ENCODE results near the gene AOC3. TPM values are rescaled to one million over a fixed set of nuclear protein-coding genes. Genes with fewer than 3 reads are reported as not detected.
"Not testable (repeated sequence)": the region's sequence is repeated elsewhere in the genome, so short reads cannot be mapped to it uniquely, and the experiment has no call there.

Gene AOC3
- total RNA-seq, 4 donors from 2014 or later, result 2.2 to 7.2 (median 4.2) TPM

GRCh38 chr17:42865638-42866094 is 14.7 kb downstream of the AOC3 start:
- H3K27ac ChIP-seq, result no peak overlapping the region

GRCh38 chr17:42866216-42866615 is 15.2 kb downstream of the AOC3 start:
- intact Hi-C loops (cut with DNase I; ENCODE audit: low total_unique reads) (no loop called here), in situ Hi-C loops (cut with MboI; ENCODE audit: low sequenced_read_pairs in 4 of 4) (no loop called here)
- no peaks in the 10 kb centered on the region for H3K9me3 ChIP-seq

More at GRCh38 chr17:42865638-42866094, 14.7 kb downstream of the AOC3 start:
- DNase-seq (no peak), ATAC-seq (no peak)
- in situ Hi-C loops (cut with MboI; ENCODE audit: low sequenced_read_pairs in 4 of 4), result no loop called here
- TF ChIP-seq CTCF (IDR thresholded peaks at IDR 0.05 in 4 of 5, conservative IDR thresholded peaks at IDR 0.05 in 1 of 5) (no peak), POLR2A (IDR thresholded peaks at IDR 0.05) (no peak)
- Histone ChIP-seq H3K9me3 (no peaks in the 10 kb centered on the region), H3K4me3 (no peak overlapping the region), H3K36me3 (no peaks in the 10 kb centered on the region), H3K27me3 (no peaks in the 10 kb centered on the region), H3K4me1 (no peaks in the 10 kb centered on the region)
- intact Hi-C loops (cut with DNase I; ENCODE audit: low total_unique reads), result no loop called here

GRCh38 chr17:42866631-42867575 is 15.9 kb downstream of the AOC3 start:
- Histone ChIP-seq H3K27ac (no peak overlapping the region), H3K27me3 (no peaks in the 10 kb centered on the region), H3K4me1 (no peaks in the 10 kb centered on the region), H3K4me3 (no peak overlapping the region), H3K36me3 (no peaks in the 10 kb centered on the region), H3K9me3 (no peaks in the 10 kb centered on the region)
- ATAC-seq (no peak), DNase-seq (no peak)
- no peak for TF ChIP-seq CTCF (IDR thresholded peaks at IDR 0.05 in 4 of 5, conservative IDR thresholded peaks at IDR 0.05 in 1 of 5)
- intact Hi-C loops (cut with DNase I; ENCODE audit: low total_unique reads), result no loop called here
- in situ Hi-C loops (cut with MboI; ENCODE audit: low sequenced_read_pairs in 4 of 4), result no loop called here

More at GRCh38 chr17:42866216-42866615, 15.2 kb downstream of the AOC3 start:
- Histone ChIP-seq H3K27ac (no peak overlapping the region), H3K27me3 (no peaks in the 10 kb centered on the region), H3K36me3 (no peaks in the 10 kb centered on the region), H3K4me3 (no peak overlapping the region), H3K4me1 (no peaks in the 10 kb centered on the region)
- TF ChIP-seq POLR2A (IDR thresholded peaks at IDR 0.05) (no peak), CTCF (IDR thresholded peaks at IDR 0.05 in 4 of 5, conservative IDR thresholded peaks at IDR 0.05 in 1 of 5) (no peak)
- DNase-seq (no peak), ATAC-seq (no peak)

GRCh38 chr17:42867694-42868261 is 16.8 kb downstream of the AOC3 start:
- H3K9me3 ChIP-seq; H3K4me3 ChIP-seq; in situ Hi-C loops (cut with MboI; ENCODE audit: low sequenced_read_pairs in 4 of 4); H3K36me3 ChIP-seq; H3K27me3 ChIP-seq; ATAC-seq; intact Hi-C loops (cut with DNase I; ENCODE audit: low total_unique reads); H3K27ac ChIP-seq; DNase-seq; H3K4me1 ChIP-seq: not testable (repeated sequence)

- Histone ChIP-seq H3K27me3 (no peaks in the 10 kb centered on the region), H3K36me3 (no peaks in the 10 kb centered on the region), H3K4me3 (no peak overlapping the region), H3K9me3 (no peaks in the 10 kb centered on the region), H3K4me1 (no peaks in the 10 kb centered on the region), H3K27ac (no peak overlapping the region)
- no peak for TF ChIP-seq CTCF (IDR thresholded peaks at IDR 0.05 in 4 of 5, conservative IDR thresholded peaks at IDR 0.05 in 1 of 5)
- no peak for TF ChIP-seq POLR2A (IDR thresholded peaks at IDR 0.05)
- in situ Hi-C loops (cut with MboI; ENCODE audit: low sequenced_read_pairs in 4 of 4), result no loop called here
- DNase-seq, result no peak
- no peak for ATAC-seq
- intact Hi-C loops (cut with DNase I; ENCODE audit: low total_unique reads), result no loop called here
These were observed 17.3 kb downstream of the AOC3 start for GRCh38 chr17:42868338-42868737.
